DND-41 (cell line): Measurements from ENCODE around the gene TOX3.

Experiments used
- EZH2 ChIP-seq: IDR thresholded peaks from 3 replicates; pipeline ENCODE4 v1.6.1; 2012; ENCODE audit warnings: borderline replicate concordance, low read depth, mild to moderate bottlenecking, moderate library complexity, low read length, inconsistent platforms; ENCODE audit not compliant: severe bottlenecking
- TF ChIP-seq, protein P1 (sequence below): IDR thresholded peaks from 2 replicates; pipeline ENCODE4 v1.5.1; 2012; ENCODE audit warnings: borderline replicate concordance, low read length, moderate library complexity, mild to moderate bottlenecking; ENCODE audit not compliant: poor library complexity, severe bottlenecking; ENCODE audit errors: extremely low read depth

DNA sequence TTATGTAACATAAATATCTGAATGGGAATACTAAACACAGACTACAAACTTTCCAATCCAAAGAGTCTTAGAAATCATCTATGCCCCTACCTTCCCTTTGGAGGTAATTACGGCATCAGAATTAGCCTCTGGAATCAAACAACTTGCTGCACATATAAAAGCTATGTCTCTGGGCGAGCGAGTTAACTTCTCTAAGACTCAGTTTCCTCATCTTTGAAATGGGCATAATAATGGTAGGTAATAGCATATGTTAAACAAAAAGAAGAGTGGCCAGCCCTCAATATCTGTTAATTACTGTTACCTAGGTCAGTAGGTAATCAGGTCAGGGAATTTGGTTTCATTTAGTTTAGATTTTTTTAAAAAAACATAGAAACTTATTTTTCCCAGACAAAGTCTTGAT is 153.5 kb downstream of the TOX3 start:
- TF ChIP-seq, protein P1, sequence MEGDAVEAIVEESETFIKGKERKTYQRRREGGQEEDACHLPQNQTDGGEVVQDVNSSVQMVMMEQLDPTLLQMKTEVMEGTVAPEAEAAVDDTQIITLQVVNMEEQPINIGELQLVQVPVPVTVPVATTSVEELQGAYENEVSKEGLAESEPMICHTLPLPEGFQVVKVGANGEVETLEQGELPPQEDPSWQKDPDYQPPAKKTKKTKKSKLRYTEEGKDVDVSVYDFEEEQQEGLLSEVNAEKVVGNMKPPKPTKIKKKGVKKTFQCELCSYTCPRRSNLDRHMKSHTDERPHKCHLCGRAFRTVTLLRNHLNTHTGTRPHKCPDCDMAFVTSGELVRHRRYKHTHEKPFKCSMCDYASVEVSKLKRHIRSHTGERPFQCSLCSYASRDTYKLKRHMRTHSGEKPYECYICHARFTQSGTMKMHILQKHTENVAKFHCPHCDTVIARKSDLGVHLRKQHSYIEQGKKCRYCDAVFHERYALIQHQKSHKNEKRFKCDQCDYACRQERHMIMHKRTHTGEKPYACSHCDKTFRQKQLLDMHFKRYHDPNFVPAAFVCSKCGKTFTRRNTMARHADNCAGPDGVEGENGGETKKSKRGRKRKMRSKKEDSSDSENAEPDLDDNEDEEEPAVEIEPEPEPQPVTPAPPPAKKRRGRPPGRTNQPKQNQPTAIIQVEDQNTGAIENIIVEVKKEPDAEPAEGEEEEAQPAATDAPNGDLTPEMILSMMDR, result no peak
- TF ChIP-seq EZH2, result no peak
